ENCODE measurements around the gene KCNE3.

GRCh38 chr11:74506823-74507222, 39.5 kb upstream of the KCNE3 start:
- TF ChIP-seq, protein P1, sequence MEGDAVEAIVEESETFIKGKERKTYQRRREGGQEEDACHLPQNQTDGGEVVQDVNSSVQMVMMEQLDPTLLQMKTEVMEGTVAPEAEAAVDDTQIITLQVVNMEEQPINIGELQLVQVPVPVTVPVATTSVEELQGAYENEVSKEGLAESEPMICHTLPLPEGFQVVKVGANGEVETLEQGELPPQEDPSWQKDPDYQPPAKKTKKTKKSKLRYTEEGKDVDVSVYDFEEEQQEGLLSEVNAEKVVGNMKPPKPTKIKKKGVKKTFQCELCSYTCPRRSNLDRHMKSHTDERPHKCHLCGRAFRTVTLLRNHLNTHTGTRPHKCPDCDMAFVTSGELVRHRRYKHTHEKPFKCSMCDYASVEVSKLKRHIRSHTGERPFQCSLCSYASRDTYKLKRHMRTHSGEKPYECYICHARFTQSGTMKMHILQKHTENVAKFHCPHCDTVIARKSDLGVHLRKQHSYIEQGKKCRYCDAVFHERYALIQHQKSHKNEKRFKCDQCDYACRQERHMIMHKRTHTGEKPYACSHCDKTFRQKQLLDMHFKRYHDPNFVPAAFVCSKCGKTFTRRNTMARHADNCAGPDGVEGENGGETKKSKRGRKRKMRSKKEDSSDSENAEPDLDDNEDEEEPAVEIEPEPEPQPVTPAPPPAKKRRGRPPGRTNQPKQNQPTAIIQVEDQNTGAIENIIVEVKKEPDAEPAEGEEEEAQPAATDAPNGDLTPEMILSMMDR (IDR thresholded peaks at IDR 0.05), result no peak
- TF ChIP-seq POLR2A (IDR thresholded peaks at IDR 0.05), result no peak
